ENCODE data around the gene RGL3.
"Not testable (repeated sequence)": the region's sequence is repeated elsewhere in the genome, so short reads cannot be mapped to it uniquely, and the experiment has no call there.

The RGL3 gene

GRCh38 chr19:11356074-11356397, 63.1 kb downstream of the RGL3 start:
- DNase-seq = no peak

GRCh38 chr19:11355160-11356073, 63.7 kb downstream of the RGL3 start, which contains the start of gene PLPPR2:
Gene PLPPR2 (plus strand): TSS chr19:11355432. CDS start chr19:11357674, 2,242 bp downstream.
- peak; percentile 92 for DNase-seq

GRCh38 chr19:11354102-11354501, 65.0 kb downstream of the RGL3 start:
- DNase-seq = not testable (repeated sequence)

GRCh38 chr19:11349171-11349570, 69.9 kb downstream of the RGL3 start:
- DNase-seq = no peak

- DNase-seq = no peak
Measured at GRCh38 chr19:11347546-11348039, 71.5 kb downstream of the RGL3 start.

- peak; percentile 100 for DNase-seq
Measured at GRCh38 chr19:11346104-11346940, 72.8 kb downstream of the RGL3 start, which contains the start of the genes CCDC159 and TMEM205. Gene CCDC159 (plus strand): TSS chr19:11346519. CDS start chr19:11346607, 88 bp downstream. Gene TMEM205 (minus strand): TSS chr19:11346268. CDS start chr19:11345619, 649 bp downstream.

GRCh38 chr19:11345122-11345803, 73.9 kb downstream of the RGL3 start:
- no peak for DNase-seq

All from EL (cell line).